Measurements from ENCODE around the gene SLIT3. TPM values are rescaled to one million over a fixed set of nuclear protein-coding genes. Genes with fewer than 3 reads are reported as not detected.

SLIT3 gene
- total and polyA plus RNA-seq, 2 donors (not counting 3 experiments of a cell fraction or from before 2014, with no cell fraction given): 0.90 to 1.0 TPM

- no peak overlapping the region for H3K4me2 ChIP-seq (ENCODE audit: insufficient read depth, low read length)
- BruUV-seq (replicated peaks): no TSS peak
- H3K36me3 ChIP-seq (ENCODE audit: control insufficient read depth in 2 of 2, extremely low read depth in 1 of 2, insufficient read depth in 2 of 2, low read length in 2 of 2): no peaks in the 10 kb centered on the region
- H3K79me2 ChIP-seq (ENCODE audit: control insufficient read depth, insufficient read depth, low read length): no peaks in the 10 kb centered on the region
- H3K4me1 ChIP-seq (ENCODE audit: control insufficient read depth, extremely low read depth, insufficient read depth, low read length): peaks cover 15% of the 10 kb centered on the region
- POLR2A ChIA-PET: no interaction called here
- no peaks in the 10 kb centered on the region for H3K27me3 ChIP-seq (ENCODE audit: control insufficient read depth in 2 of 2, insufficient read depth in 2 of 2, low read length in 2 of 2)
- no peaks in the 10 kb centered on the region for H3K9me1 ChIP-seq (replicated peaks; ENCODE audit: control insufficient read depth, extremely low read depth, insufficient read depth, low read length)
- DNase-seq (ENCODE audit: low read depth, low spot score): no peak
- intact Hi-C loops (cut with micrococcal nuclease) (no loop called here), dilution Hi-C loops (cut with MboI; ENCODE audit: extremely low pct_ligation_motif_present, low sequenced_read_pairs) (no loop called here)
- no peak overlapping the region for H3K4me3 ChIP-seq (replicated peaks in 1 of 3; ENCODE audit: insufficient read depth in 1 of 3, low read depth in 1 of 3, low read length in 3 of 3)
- no peak for TF ChIP-seq POLR2AphosphoS5 (IDR thresholded peaks at IDR 0.05; ENCODE audit: insufficient read depth, low read depth, low read length)
- TF ChIP-seq GATA2 (IDR thresholded peaks at IDR 0.05; ENCODE audit: insufficient read depth, insufficient read length, low read depth, low read length): no peak
- TF ChIP-seq MYC (IDR thresholded peaks at IDR 0.05; ENCODE audit: low read depth, low read length): no peak
- TF ChIP-seq FOS (IDR thresholded peaks at IDR 0.05; ENCODE audit: borderline replicate concordance, insufficient read depth, low read length): no peak
- no peak for TF ChIP-seq CTCF (IDR thresholded peaks at IDR 0.05; ENCODE audit: extremely low read depth in 1 of 2, insufficient read depth in 1 of 2, low read depth in 1 of 2, low read length in 2 of 2)
- no peak for TF ChIP-seq POLR2A (IDR thresholded peaks at IDR 0.05; ENCODE audit: low read depth, low read length)
- TF ChIP-seq MAX (IDR thresholded peaks at IDR 0.05; ENCODE audit: insufficient read depth, insufficient read length): no peak
- FAIRE-seq: no peak
- no peaks in the 10 kb centered on the region for H3K9me3 ChIP-seq (replicated peaks; ENCODE audit: control insufficient read depth, insufficient read depth, low read length)
- H4K20me1 ChIP-seq (replicated peaks; ENCODE audit: control insufficient read depth, extremely low read depth, insufficient read depth, low read length): no peaks in the 10 kb centered on the region
- no peak overlapping the region for H3K9ac ChIP-seq (replicated peaks; ENCODE audit: extremely low read depth, insufficient read depth, low read length)
- no peak overlapping the region for H2AFZ ChIP-seq (ENCODE audit: low read depth, low read length)
- H3K27ac ChIP-seq (ENCODE audit: insufficient read depth, low read depth, low read length): no peak overlapping the region
- CTCF ChIA-PET: no interaction called here
These were observed 132.7 kb downstream of the SLIT3 start for GRCh38 chr5:169168280-169168679.
